Liver (tissue), 3 donors: ENCODE data around the gene PLK2.

ENCODE experiments used
- CTCF ChIP-seq: fragments of 150-350 bp; IDR thresholded peaks from 2 replicates; pipeline ENCODE4 v1.5.1; 2017; ENCODE audit warnings: improper control_type of control experiment, low read depth, low read length; ENCODE audit not compliant: missing input control
- EGR1 ChIP-seq, 2 donors: IDR thresholded peaks; 2 replicates each; pipeline ENCODE4 v1.6.1; 2016 to 2018; ENCODE audit warnings: antibody characterized with exemption in 2 of 2, low read depth in 2 of 2
- FOXA1 ChIP-seq: IDR thresholded peaks from 2 replicates; pipeline ENCODE4 v1.6.1; 2016; ENCODE audit warnings: antibody characterized with exemption
- GABPA ChIP-seq, 2 donors: IDR thresholded peaks in 1 of 2; conservative IDR thresholded peaks in 1 of 2; 2 replicates each; pipeline ENCODE4 v1.6.1; 2016; ENCODE audit warnings: antibody characterized with exemption in 2 of 2, mild to moderate bottlenecking in 1 of 2, moderate library complexity in 1 of 2
- RAD21 ChIP-seq, 2 donors: IDR thresholded peaks; 2 replicates each; pipeline ENCODE4 v1.6.1; 2016; ENCODE audit warnings: antibody characterized with exemption in 2 of 2, mild to moderate bottlenecking in 2 of 2
- SP1 ChIP-seq: IDR thresholded peaks from 2 replicates; pipeline ENCODE4 v1.6.1; 2018; ENCODE audit warnings: antibody characterized with exemption, mild to moderate bottlenecking
- ZBTB33 ChIP-seq: IDR thresholded peaks from 2 replicates; pipeline ENCODE4 v1.6.1; 2016; ENCODE audit warnings: antibody characterized with exemption
- TF ChIP-seq, protein P1 (sequence below): IDR thresholded peaks from 2 replicates; pipeline ENCODE4 v1.6.1; 2016; ENCODE audit warnings: antibody characterized with exemption
- TF ChIP-seq, protein P2 (sequence below): IDR thresholded peaks from 2 replicates; pipeline ENCODE4 v1.6.1; 2016; ENCODE audit warnings: antibody characterized with exemption, mild to moderate bottlenecking
- donor health status: healthy.
- donor health status: healthy.

DNA sequence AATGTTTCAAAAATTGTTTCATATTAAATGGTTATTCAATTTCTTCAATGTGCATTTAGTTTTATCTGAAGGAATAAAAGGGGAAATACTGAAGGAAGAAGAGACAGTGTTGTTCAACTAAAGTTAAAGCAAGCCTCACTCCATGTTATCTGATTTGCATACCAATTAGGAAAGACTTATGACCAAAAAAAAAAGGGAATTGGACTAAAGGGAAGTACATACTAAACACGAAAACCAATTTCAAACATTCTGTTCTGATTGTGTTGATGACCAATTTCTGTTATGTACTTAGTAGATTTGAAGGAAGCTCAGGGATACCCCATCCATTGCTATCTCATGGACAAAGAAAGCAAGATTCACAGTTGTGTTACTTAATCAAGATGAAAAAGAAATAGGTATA, 26.4 kb upstream of the PLK2 start:
- TF ChIP-seq CTCF (no peak), EGR1 (IDR thresholded peaks at IDR 0.05; ENCODE audit: low read depth in 2 of 2) (no peak), SP1 (no peak), RAD21 (IDR thresholded peaks at IDR 0.05) (no peak), FOXA1 (no peak), ZBTB33 (no peak), GABPA (IDR thresholded peaks at IDR 0.05 in 1 of 2, conservative IDR thresholded peaks at IDR 0.05 in 1 of 2) (no peak)
- TF ChIP-seq, protein P1, sequence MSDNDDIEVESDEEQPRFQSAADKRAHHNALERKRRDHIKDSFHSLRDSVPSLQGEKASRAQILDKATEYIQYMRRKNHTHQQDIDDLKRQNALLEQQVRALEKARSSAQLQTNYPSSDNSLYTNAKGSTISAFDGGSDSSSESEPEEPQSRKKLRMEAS = no peak
- TF ChIP-seq, protein P2, sequence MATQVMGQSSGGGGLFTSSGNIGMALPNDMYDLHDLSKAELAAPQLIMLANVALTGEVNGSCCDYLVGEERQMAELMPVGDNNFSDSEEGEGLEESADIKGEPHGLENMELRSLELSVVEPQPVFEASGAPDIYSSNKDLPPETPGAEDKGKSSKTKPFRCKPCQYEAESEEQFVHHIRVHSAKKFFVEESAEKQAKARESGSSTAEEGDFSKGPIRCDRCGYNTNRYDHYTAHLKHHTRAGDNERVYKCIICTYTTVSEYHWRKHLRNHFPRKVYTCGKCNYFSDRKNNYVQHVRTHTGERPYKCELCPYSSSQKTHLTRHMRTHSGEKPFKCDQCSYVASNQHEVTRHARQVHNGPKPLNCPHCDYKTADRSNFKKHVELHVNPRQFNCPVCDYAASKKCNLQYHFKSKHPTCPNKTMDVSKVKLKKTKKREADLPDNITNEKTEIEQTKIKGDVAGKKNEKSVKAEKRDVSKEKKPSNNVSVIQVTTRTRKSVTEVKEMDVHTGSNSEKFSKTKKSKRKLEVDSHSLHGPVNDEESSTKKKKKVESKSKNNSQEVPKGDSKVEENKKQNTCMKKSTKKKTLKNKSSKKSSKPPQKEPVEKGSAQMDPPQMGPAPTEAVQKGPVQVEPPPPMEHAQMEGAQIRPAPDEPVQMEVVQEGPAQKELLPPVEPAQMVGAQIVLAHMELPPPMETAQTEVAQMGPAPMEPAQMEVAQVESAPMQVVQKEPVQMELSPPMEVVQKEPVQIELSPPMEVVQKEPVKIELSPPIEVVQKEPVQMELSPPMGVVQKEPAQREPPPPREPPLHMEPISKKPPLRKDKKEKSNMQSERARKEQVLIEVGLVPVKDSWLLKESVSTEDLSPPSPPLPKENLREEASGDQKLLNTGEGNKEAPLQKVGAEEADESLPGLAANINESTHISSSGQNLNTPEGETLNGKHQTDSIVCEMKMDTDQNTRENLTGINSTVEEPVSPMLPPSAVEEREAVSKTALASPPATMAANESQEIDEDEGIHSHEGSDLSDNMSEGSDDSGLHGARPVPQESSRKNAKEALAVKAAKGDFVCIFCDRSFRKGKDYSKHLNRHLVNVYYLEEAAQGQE = no peak
